ENCODE data around the gene NAA15.
"Not testable (repeated sequence)": the region's sequence is repeated elsewhere in the genome, so short reads cannot be mapped to it uniquely, and the experiment has no call there.

Gene NAA15

GRCh38 chr4:139368998-139369397 is 67.7 kb downstream of the NAA15 start:
- DNase-seq: no peak

GRCh38 chr4:139374251-139374650 is 72.9 kb downstream of the NAA15 start:
- DNase-seq: no peak

GRCh38 chr4:139386421-139386820 is 85.1 kb downstream of the NAA15 start:
- DNase-seq: no peak

- no peak for DNase-seq
Measured at GRCh38 chr4:139389102-139389501, 87.8 kb downstream of the NAA15 start.

GRCh38 chr4:139389991-139390390 is 88.7 kb downstream of the NAA15 start:
- DNase-seq: no peak

- no peak for DNase-seq
Measured at GRCh38 chr4:139391731-139392130, 90.4 kb downstream of the NAA15 start.

GRCh38 chr4:139392797-139393196 is 91.5 kb downstream of the NAA15 start:
- no peak for DNase-seq

- no peak for DNase-seq
Measured at GRCh38 chr4:139401368-139401767, 100.1 kb downstream of the NAA15 start.

GRCh38 chr4:139402436-139402835 is 101.1 kb downstream of the NAA15 start:
- DNase-seq: no peak

GRCh38 chr4:139403462-139403861 is 102.2 kb downstream of the NAA15 start:
- DNase-seq: no peak

GRCh38 chr4:139410312-139410711 is 109.0 kb downstream of the NAA15 start:
- DNase-seq: no peak

GRCh38 chr4:139414671-139415210 is 113.4 kb downstream of the NAA15 start:
- DNase-seq: not testable (repeated sequence)

- no peak for DNase-seq
Measured at GRCh38 chr4:139416073-139416673, 114.9 kb downstream of the NAA15 start.

- no peak for DNase-seq
Measured at GRCh38 chr4:139419388-139419914, 118.1 kb downstream of the NAA15 start.

- DNase-seq: no peak
Measured at GRCh38 chr4:139420652-139421051, 119.3 kb downstream of the NAA15 start.

GRCh38 chr4:139436122-139436521 is 134.8 kb downstream of the NAA15 start:
- DNase-seq: no peak

GRCh38 chr4:139438141-139438540 is 136.8 kb downstream of the NAA15 start:
- no peak for DNase-seq

- DNase-seq: no peak
Measured at GRCh38 chr4:139441029-139441428, 139.7 kb downstream of the NAA15 start.

- no peak for DNase-seq
Measured at GRCh38 chr4:139443661-139444060, 142.4 kb downstream of the NAA15 start.

- not testable (repeated sequence) for DNase-seq
Measured at GRCh38 chr4:139444881-139445280, 143.6 kb downstream of the NAA15 start.

- DNase-seq: not testable (repeated sequence)
Measured at GRCh38 chr4:139447078-139447477, 145.8 kb downstream of the NAA15 start.

- DNase-seq: no peak
Measured at GRCh38 chr4:139450586-139450985, 149.3 kb downstream of the NAA15 start.

- DNase-seq: no peak
Measured at GRCh38 chr4:139451997-139452396, 150.7 kb downstream of the NAA15 start.

- DNase-seq: peak; percentile 21
Measured at GRCh38 chr4:139453041-139453370, 151.7 kb downstream of the NAA15 start.
